Astrocyte of the spinal cord (primary cell): ENCODE data around the gene SNX22.

ENCODE experiments used
- DNase-seq: peaks from one replicate; pipeline ENCODE4 v3.0.0; 2011; ENCODE audit warnings: low read depth, low spot score
- H3K4me3 ChIP-seq: 2 replicates; pipeline ENCODE4 v1.5.1; 2011; ENCODE audit warnings: low read depth, mild to moderate bottlenecking, low read length, moderate library complexity
- in situ Hi-C: cut with HindIII; loops from 2 replicates; pipeline ENCODE4 v1.10.0; 2017; ENCODE audit warnings: low sequenced_read_pairs
- TF ChIP-seq, protein P1 (sequence below): IDR thresholded peaks from 2 replicates; pipeline ENCODE4 v1.5.1; 2012; ENCODE audit warnings: low read depth, mild to moderate bottlenecking, low read length, inconsistent platforms

Gene SNX22

DNA sequence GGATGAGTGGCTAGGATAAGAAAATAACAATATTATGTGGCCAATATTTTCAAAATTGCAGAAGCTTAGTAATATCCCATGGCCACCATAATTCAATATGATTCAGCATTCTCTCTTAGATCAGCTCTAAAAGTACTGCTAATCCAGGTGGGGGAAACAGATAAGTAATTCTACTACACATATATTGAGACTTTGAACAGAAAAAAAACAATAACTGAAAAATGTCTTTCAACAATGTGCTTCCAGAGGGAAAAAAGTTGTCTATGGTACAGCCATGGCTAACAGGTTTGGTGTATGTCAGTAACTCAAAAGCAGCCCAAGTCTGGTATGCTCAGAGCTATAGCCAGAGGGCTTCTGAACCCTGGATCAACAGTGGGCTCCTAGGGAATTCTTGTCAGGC is 53.7 kb downstream of the SNX22 start:
- in situ Hi-C loops, result no loop called here
- TF ChIP-seq, protein P1, sequence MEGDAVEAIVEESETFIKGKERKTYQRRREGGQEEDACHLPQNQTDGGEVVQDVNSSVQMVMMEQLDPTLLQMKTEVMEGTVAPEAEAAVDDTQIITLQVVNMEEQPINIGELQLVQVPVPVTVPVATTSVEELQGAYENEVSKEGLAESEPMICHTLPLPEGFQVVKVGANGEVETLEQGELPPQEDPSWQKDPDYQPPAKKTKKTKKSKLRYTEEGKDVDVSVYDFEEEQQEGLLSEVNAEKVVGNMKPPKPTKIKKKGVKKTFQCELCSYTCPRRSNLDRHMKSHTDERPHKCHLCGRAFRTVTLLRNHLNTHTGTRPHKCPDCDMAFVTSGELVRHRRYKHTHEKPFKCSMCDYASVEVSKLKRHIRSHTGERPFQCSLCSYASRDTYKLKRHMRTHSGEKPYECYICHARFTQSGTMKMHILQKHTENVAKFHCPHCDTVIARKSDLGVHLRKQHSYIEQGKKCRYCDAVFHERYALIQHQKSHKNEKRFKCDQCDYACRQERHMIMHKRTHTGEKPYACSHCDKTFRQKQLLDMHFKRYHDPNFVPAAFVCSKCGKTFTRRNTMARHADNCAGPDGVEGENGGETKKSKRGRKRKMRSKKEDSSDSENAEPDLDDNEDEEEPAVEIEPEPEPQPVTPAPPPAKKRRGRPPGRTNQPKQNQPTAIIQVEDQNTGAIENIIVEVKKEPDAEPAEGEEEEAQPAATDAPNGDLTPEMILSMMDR, result no peak
- no peak for DNase-seq

More for the DNA sequence above, 53.7 kb downstream of the SNX22 start:
- H3K4me3 ChIP-seq, result no peak overlapping the region
